ENCODE measurements around the gene ERBB2.
A peak's percentile ranks its signal among the peaks of the same experiment; 100 is the strongest.

Gene ERBB2

GRCh38 chr17:39699818-39700147 lies at the start of gene ERBB2:
ERBB2 (plus strand) TSS chr17:39700064; CDS start chr17:39700239, 175 bp downstream.
- no peak for DNase-seq

GRCh38 chr17:39650121-39650579 lies 49.7 kb upstream of the ERBB2 start:
- no peak for DNase-seq

- no peak for DNase-seq
These were observed 47.8 kb upstream of the ERBB2 start for GRCh38 chr17:39651923-39652586.

- DNase-seq: no peak
These were observed 47.1 kb upstream of the ERBB2 start for GRCh38 chr17:39652587-39653315.

- no peak for DNase-seq
These were observed 46.6 kb upstream of the ERBB2 start for GRCh38 chr17:39653316-39653661.

- DNase-seq: peak; percentile 2
These were observed 46.1 kb upstream of the ERBB2 start for GRCh38 chr17:39653662-39654331.

GRCh38 chr17:39655105-39655504 lies 44.8 kb upstream of the ERBB2 start:
- DNase-seq: no peak

- no peak for DNase-seq
These were observed 41.5 kb upstream of the ERBB2 start for GRCh38 chr17:39658346-39658745.

GRCh38 chr17:39658760-39659159 lies 41.1 kb upstream of the ERBB2 start:
- DNase-seq: no peak

GRCh38 chr17:39659279-39660010 lies 40.4 kb upstream of the ERBB2 start:
- DNase-seq: no peak

- DNase-seq: no peak
These were observed 39.9 kb upstream of the ERBB2 start for GRCh38 chr17:39660011-39660360.

GRCh38 chr17:39660397-39661385 lies 39.2 kb upstream of the ERBB2 start:
- no peak for DNase-seq

GRCh38 chr17:39661744-39662541 lies 37.9 kb upstream of the ERBB2 start:
- no peak for DNase-seq

GRCh38 chr17:39662551-39663339 lies 37.1 kb upstream of the ERBB2 start:
- no peak for DNase-seq

GRCh38 chr17:39663340-39663687 lies 36.5 kb upstream of the ERBB2 start:
- no peak for DNase-seq

GRCh38 chr17:39663688-39664580 lies 35.9 kb upstream of the ERBB2 start:
- DNase-seq: no peak

- DNase-seq: no peak
These were observed 35.0 kb upstream of the ERBB2 start, which contains the start of gene TCAP for GRCh38 chr17:39664581-39665561. TCAP (plus strand) TSS chr17:39665349; CDS start chr17:39665360, 11 bp downstream.

GRCh38 chr17:39665642-39666224 lies 34.1 kb upstream of the ERBB2 start:
- peak; percentile 6 for DNase-seq

All from NCI-H1105 treated with DMSO at 0.1 percent for 48 hours (cell line).